ENCODE results near the gene ACSF2. TPM values are rescaled to one million over a fixed set of nuclear protein-coding genes. Genes with fewer than 3 reads are reported as not detected.

The ACSF2 gene
- total RNA-seq, 3 donors from 2014 or later (not counting 1 experiment from before 2014, with no cell fraction given), result 24.2 to 40.6 (median 25.8) TPM

- no peak overlapping the region for H3K27ac Mint-ChIP-seq
- H3K27me3 Mint-ChIP-seq (ENCODE audit: low read depth in 2 of 2), result peaks cover 7 to 12% of the 10 kb centered on the region in 2 donors
- no peak for DNase-seq
- no peaks in the 10 kb centered on the region for H3K36me3 Mint-ChIP-seq
- Histone ChIP-seq H3K36me3 (ENCODE audit: control insufficient read depth, insufficient read depth, low read length) (no peaks in the 10 kb centered on the region), H3K27ac (ENCODE audit: low read length) (peak overlapping the region; percentile 70), H3K27me3 (ENCODE audit: control insufficient read depth, insufficient read depth, low read length) (no peaks in the 10 kb centered on the region), H3K4me1 (ENCODE audit: control insufficient read depth, insufficient read depth, low read length) (peaks cover 13% of the 10 kb centered on the region), H3K4me3 (ENCODE audit: low read length) (no peak overlapping the region), H3K9me3 (ENCODE audit: control insufficient read depth, insufficient read depth, low read length) (no peaks in the 10 kb centered on the region)
- no peak overlapping the region for H3K4me3 Mint-ChIP-seq
- no peak for ATAC-seq
- 100% methylated on average over 6 of the region's 6 CpGs for WGBS (ENCODE audit: insufficient coverage)
- peaks cover 11% of the 10 kb centered on the region in 2 donors for H3K4me1 Mint-ChIP-seq
- TF ChIP-seq, protein P1, sequence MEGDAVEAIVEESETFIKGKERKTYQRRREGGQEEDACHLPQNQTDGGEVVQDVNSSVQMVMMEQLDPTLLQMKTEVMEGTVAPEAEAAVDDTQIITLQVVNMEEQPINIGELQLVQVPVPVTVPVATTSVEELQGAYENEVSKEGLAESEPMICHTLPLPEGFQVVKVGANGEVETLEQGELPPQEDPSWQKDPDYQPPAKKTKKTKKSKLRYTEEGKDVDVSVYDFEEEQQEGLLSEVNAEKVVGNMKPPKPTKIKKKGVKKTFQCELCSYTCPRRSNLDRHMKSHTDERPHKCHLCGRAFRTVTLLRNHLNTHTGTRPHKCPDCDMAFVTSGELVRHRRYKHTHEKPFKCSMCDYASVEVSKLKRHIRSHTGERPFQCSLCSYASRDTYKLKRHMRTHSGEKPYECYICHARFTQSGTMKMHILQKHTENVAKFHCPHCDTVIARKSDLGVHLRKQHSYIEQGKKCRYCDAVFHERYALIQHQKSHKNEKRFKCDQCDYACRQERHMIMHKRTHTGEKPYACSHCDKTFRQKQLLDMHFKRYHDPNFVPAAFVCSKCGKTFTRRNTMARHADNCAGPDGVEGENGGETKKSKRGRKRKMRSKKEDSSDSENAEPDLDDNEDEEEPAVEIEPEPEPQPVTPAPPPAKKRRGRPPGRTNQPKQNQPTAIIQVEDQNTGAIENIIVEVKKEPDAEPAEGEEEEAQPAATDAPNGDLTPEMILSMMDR (IDR thresholded peaks at IDR 0.05), result no peak
- intact Hi-C loops (cut with micrococcal nuclease), result no loop called here
- H3K9me3 Mint-ChIP-seq, result peaks cover 0 to 3% of the 10 kb centered on the region in 2 donors
Measured at GRCh38 chr17:50420419-50421112, 5.5 kb upstream of the ACSF2 start.

- H3K36me3 ChIP-seq (ENCODE audit: control insufficient read depth, insufficient read depth, low read length), result no peaks in the 10 kb centered on the region
- no peaks in the 10 kb centered on the region for H3K36me3 Mint-ChIP-seq
- peak in 1 of 2 donors; percentile 37 for DNase-seq
- H3K27me3 Mint-ChIP-seq (ENCODE audit: low read depth in 2 of 2), result peaks cover 7 to 12% of the 10 kb centered on the region in 2 donors
- intact Hi-C loops (cut with micrococcal nuclease), result no loop called here
- peak overlapping the region; percentile 88 to 90 for H3K27ac Mint-ChIP-seq
- WGBS (ENCODE audit: insufficient coverage), result 44% methylated on average over 2 of the region's 3 CpGs
- H3K4me3 ChIP-seq (ENCODE audit: low read length), result peak overlapping the region; percentile 11
- H3K4me3 Mint-ChIP-seq, result peak overlapping the region; percentile 79
- H3K9me3 ChIP-seq (ENCODE audit: control insufficient read depth, insufficient read depth, low read length), result no peaks in the 10 kb centered on the region
- peak overlapping the region; percentile 70 for H3K27ac ChIP-seq (ENCODE audit: low read length)
- H3K4me1 Mint-ChIP-seq, result peaks cover 14% of the 10 kb centered on the region in 2 donors
- peak in 2 of 3 donors; percentile 19 to 27 for ATAC-seq
- peaks cover 0 to 3% of the 10 kb centered on the region in 2 donors for H3K9me3 Mint-ChIP-seq
- no peaks in the 10 kb centered on the region for H3K27me3 ChIP-seq (ENCODE audit: control insufficient read depth, insufficient read depth, low read length)
- peaks cover 18% of the 10 kb centered on the region for H3K4me1 ChIP-seq (ENCODE audit: control insufficient read depth, insufficient read depth, low read length)
- TF ChIP-seq, protein P1 (IDR thresholded peaks at IDR 0.05), result no peak
Measured at GRCh38 chr17:50421308-50422051, 4.5 kb upstream of the ACSF2 start.

DNA sequence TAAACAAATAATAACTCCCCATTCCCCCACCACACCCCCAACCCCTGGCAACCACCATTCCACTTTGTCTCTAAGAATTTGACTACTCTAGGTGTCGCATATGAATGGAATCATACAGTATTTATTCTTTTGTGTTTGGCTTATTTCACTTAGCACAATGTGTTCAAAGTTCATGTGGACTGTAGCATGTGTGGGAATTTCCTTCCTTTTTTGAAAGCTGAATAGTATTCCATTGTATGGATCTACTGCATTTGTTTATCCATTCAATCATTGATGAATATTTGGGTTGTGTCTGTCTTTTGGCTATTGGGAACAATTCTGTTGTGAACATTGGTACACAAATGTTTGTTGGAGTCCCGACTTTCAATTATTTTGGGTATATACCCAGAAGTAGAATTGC is 3.3 kb upstream of the ACSF2 start:
- peak overlapping the region in 1 of 2 donors; percentile 16 for H3K27ac Mint-ChIP-seq
- peaks cover 21 to 25% of the 10 kb centered on the region in 2 donors for H3K4me1 Mint-ChIP-seq
- no peak for ATAC-seq
- Histone ChIP-seq H3K4me1 (ENCODE audit: control insufficient read depth, insufficient read depth, low read length) (peaks cover 31% of the 10 kb centered on the region), H3K27ac (ENCODE audit: low read length) (no peak overlapping the region), H3K9me3 (ENCODE audit: control insufficient read depth, insufficient read depth, low read length) (no peaks in the 10 kb centered on the region), H3K4me3 (ENCODE audit: low read length) (no peak overlapping the region), H3K36me3 (ENCODE audit: control insufficient read depth, insufficient read depth, low read length) (no peaks in the 10 kb centered on the region), H3K27me3 (ENCODE audit: control insufficient read depth, insufficient read depth, low read length) (no peaks in the 10 kb centered on the region)
- no peaks in the 10 kb centered on the region for H3K36me3 Mint-ChIP-seq
- no peak for DNase-seq
- peaks cover 0 to 3% of the 10 kb centered on the region in 2 donors for H3K9me3 Mint-ChIP-seq
- WGBS (ENCODE audit: insufficient coverage), result 100% methylated on average over 1 of the region's 2 CpGs
- H3K4me3 Mint-ChIP-seq, result no peak overlapping the region
- TF ChIP-seq, protein P1 (IDR thresholded peaks at IDR 0.05), result no peak
- intact Hi-C loops (cut with micrococcal nuclease), result no loop called here
- H3K27me3 Mint-ChIP-seq (ENCODE audit: low read depth in 2 of 2), result peaks cover 6 to 9% of the 10 kb centered on the region in 2 donors

Measured in natural killer cell (primary cell).